Type B pancreatic cell (in vitro differentiated cells): ENCODE measurements around the gene MACF1. TPM values are rescaled to one million over a fixed set of nuclear protein-coding genes. Genes with fewer than 3 reads are reported as not detected.
A peak's percentile ranks its signal among the peaks of the same experiment; 100 is the strongest.

Experiments used
- DNase-seq: peaks from one replicate; pipeline ENCODE4 v3.0.0; 2021; ENCODE audit warnings: mixed read lengths; ENCODE audit not compliant: unreplicated experiment; ENCODE audit errors: extremely low spot score
- H3K27ac Mint-ChIP-seq: 2 replicates; pipeline ENCODE4 v1.8.0; 2021; ENCODE audit warnings: mild to moderate bottlenecking, mixed read lengths
- H3K27me3 Mint-ChIP-seq: 2 replicates; pipeline ENCODE4 v1.8.0; 2021; ENCODE audit warnings: mixed read lengths
- H3K36me3 Mint-ChIP-seq: 2 replicates; pipeline ENCODE4 v1.8.0; 2021; ENCODE audit warnings: mixed read lengths
- H3K4me1 Mint-ChIP-seq: one replicate; pipeline ENCODE4 v1.8.0; 2021; ENCODE audit warnings: mixed read lengths; ENCODE audit not compliant: unreplicated experiment
- H3K4me3 Mint-ChIP-seq: 2 replicates; pipeline ENCODE4 v1.8.0; 2021; ENCODE audit warnings: mild to moderate bottlenecking, mixed read lengths
- H3K9me3 Mint-ChIP-seq: 2 replicates; pipeline ENCODE4 v1.8.0; 2021; ENCODE audit warnings: mixed read lengths
- CTCF ChIP-seq: fragments of 200-600 bp; sonication (generic); conservative IDR thresholded peaks from 2 replicates; pipeline ENCODE4 v1.5.0; 2021; ENCODE audit warnings: antibody characterized with exemption, mild to moderate bottlenecking
- total RNA-seq: library from RNA; stranded (reverse); gene quantifications from 2 replicates; pipeline ENCODE4 v1.2.1, GENCODE V29; 2021; ENCODE audit warnings: low replicate concordance

The MACF1 gene
- total RNA-seq, 1 donor from 2014 or later = 201 TPM

- Mint-ChIP-seq H3K4me3 (no peak overlapping the region), H3K4me1 (peaks cover 47% of the 10 kb centered on the region), H3K9me3 (no peaks in the 10 kb centered on the region), H3K36me3 (no peaks in the 10 kb centered on the region), H3K27ac (peak overlapping the region; percentile 24), H3K27me3 (no peaks in the 10 kb centered on the region)
- no peak for DNase-seq
- TF ChIP-seq CTCF = no peak
Observed at GRCh38 chr1:39194398-39195051, 10.0 kb upstream of the MACF1 start.

GRCh38 chr1:39195166-39196111, 9.1 kb upstream of the MACF1 start:
- Mint-ChIP-seq H3K4me3 (no peak overlapping the region), H3K9me3 (no peaks in the 10 kb centered on the region), H3K36me3 (no peaks in the 10 kb centered on the region), H3K27ac (peak overlapping the region; percentile 24), H3K4me1 (peaks cover 44% of the 10 kb centered on the region), H3K27me3 (no peaks in the 10 kb centered on the region)
- DNase-seq = no peak
- no peak for TF ChIP-seq CTCF

- no peaks in the 10 kb centered on the region for H3K27me3 Mint-ChIP-seq
- peaks cover 37% of the 10 kb centered on the region for H3K4me1 Mint-ChIP-seq
- H3K27ac Mint-ChIP-seq = no peak overlapping the region
Observed at GRCh38 chr1:39196244-39197215, 8.0 kb upstream of the MACF1 start.

GRCh38 chr1:39199593-39199992, 4.9 kb upstream of the MACF1 start:
- Mint-ChIP-seq H3K36me3 (peaks cover 3% of the 10 kb centered on the region), H3K9me3 (no peaks in the 10 kb centered on the region), H3K4me1 (peaks cover 34% of the 10 kb centered on the region), H3K4me3 (no peak overlapping the region), H3K27ac (no peak overlapping the region), H3K27me3 (no peaks in the 10 kb centered on the region)
- no peak for TF ChIP-seq CTCF
- no peak for DNase-seq

More at GRCh38 chr1:39196244-39197215, 8.0 kb upstream of the MACF1 start:
- H3K9me3 Mint-ChIP-seq = no peaks in the 10 kb centered on the region
- no peak for DNase-seq
- no peak for TF ChIP-seq CTCF
- no peak overlapping the region for H3K4me3 Mint-ChIP-seq
- H3K36me3 Mint-ChIP-seq = no peaks in the 10 kb centered on the region

- Mint-ChIP-seq H3K4me1 (peaks cover 15% of the 10 kb centered on the region), H3K27ac (peak overlapping the region; percentile 27), H3K9me3 (no peaks in the 10 kb centered on the region), H3K27me3 (no peaks in the 10 kb centered on the region), H3K36me3 (peaks cover 6% of the 10 kb centered on the region), H3K4me3 (peak overlapping the region; percentile 58)
- TF ChIP-seq CTCF = no peak
- no peak for DNase-seq
Observed at GRCh38 chr1:39205102-39205780, 746 bp downstream of the MACF1 start.
